Mesenteric fat pad (tissue), 1 donor: Measurements from ENCODE around the gene ANKRD2. TPM values are rescaled to one million over a fixed set of nuclear protein-coding genes. Genes with fewer than 3 reads are reported as not detected.
"Not testable (repeated sequence)": the region's sequence is repeated elsewhere in the genome, so short reads cannot be mapped to it uniquely, and the experiment has no call there.

Experiments used
- DNase-seq: peaks from one replicate; pipeline ENCODE4 v3.0.0-alpha.2; 2020; ENCODE audit warnings: low spot score
- total RNA-seq: library from RNA; stranded (reverse); fragmentation: NEBNext Ultra II Directional; extraction: Animal tissue kit (Norgen Biotek cat#: 25700); gene quantifications from one replicate; pipeline ENCODE4 v1.2.1, GENCODE V29; 2021
- donor health status: DM: yes; HTN: yes; CAD: no.

ANKRD2 gene
- total RNA-seq, 1 donor from 2014 or later, result not detected

GRCh38 chr10:97546456-97547270 is 25.9 kb upstream of the ANKRD2 start:
- DNase-seq, result no peak

- DNase-seq, result no peak
These were observed 25.3 kb upstream of the ANKRD2 start for GRCh38 chr10:97547271-97547600.

- DNase-seq, result no peak
These were observed 24.6 kb upstream of the ANKRD2 start for GRCh38 chr10:97547962-97548361.

- no peak for DNase-seq
These were observed 23.6 kb upstream of the ANKRD2 start for GRCh38 chr10:97548828-97549455.

DNA sequence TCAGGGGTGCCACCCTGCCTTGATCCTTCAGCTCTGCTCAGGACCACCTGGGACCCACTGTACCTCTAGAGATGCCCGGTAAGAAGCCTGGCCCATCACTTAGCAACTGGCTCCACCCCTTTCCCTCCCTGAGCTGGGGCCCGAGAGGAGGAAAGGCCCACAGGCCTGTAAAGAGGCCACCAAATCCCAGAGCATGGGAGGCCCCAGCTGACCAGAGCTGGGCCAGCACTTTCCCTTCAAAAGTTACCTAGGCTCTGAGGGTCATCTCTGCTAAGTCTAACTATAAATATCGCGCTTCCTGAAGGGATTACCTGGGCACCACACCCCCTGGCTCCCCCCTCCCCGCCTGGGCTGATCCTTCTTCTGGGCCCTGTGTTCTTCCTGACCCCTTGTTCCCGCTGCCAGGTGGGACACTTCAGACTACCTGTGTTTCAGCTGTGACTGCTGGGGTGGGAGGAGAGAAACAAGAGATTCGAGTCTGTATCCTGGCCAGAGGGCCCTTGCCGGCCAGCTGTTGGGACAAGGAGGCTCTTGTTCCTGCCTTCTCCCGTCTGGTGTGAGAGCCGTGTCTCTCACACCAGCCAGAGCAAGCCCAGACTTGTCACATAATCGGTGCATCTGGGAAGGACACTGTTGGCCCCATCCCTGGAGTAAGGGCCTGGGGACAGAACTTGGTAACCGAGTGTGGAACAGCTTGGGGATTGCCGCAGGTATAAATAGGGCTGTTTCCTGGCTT is 22.8 kb upstream of the ANKRD2 start:
- no peak for DNase-seq

- DNase-seq, result no peak
These were observed 22.0 kb upstream of the ANKRD2 start for GRCh38 chr10:97550336-97551149.

DNA sequence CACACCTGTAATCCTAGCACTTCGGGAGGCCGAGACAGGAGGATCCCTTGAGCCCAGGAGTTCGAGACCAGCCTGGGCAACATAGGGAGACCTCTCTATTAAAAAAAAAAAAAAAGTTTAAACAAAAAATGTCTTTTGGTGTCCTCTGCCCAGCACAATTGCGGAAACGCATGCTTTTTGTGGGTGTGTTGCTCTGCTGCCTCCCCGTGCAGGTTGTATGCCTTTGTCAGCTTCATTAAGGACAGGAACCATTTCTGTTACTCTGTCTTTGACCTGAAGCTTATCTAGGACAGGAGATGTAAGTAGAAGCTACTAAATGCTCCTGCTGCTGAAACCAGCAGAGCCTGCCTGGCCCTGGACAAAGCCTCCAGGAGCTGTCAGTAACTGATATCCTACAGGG is 21.3 kb upstream of the ANKRD2 start:
- no peak for DNase-seq

- DNase-seq, result no peak
These were observed 19.0 kb upstream of the ANKRD2 start for GRCh38 chr10:97553575-97554031.

GRCh38 chr10:97554336-97554735 is 18.2 kb upstream of the ANKRD2 start:
- not testable (repeated sequence) for DNase-seq

- DNase-seq, result not testable (repeated sequence)
These were observed 17.0 kb upstream of the ANKRD2 start for GRCh38 chr10:97555541-97555940.

- DNase-seq, result not testable (repeated sequence)
These were observed 11.7 kb upstream of the ANKRD2 start for GRCh38 chr10:97560731-97561381.

GRCh38 chr10:97561386-97562077 is 11.0 kb upstream of the ANKRD2 start:
- DNase-seq, result not testable (repeated sequence)

DNA sequence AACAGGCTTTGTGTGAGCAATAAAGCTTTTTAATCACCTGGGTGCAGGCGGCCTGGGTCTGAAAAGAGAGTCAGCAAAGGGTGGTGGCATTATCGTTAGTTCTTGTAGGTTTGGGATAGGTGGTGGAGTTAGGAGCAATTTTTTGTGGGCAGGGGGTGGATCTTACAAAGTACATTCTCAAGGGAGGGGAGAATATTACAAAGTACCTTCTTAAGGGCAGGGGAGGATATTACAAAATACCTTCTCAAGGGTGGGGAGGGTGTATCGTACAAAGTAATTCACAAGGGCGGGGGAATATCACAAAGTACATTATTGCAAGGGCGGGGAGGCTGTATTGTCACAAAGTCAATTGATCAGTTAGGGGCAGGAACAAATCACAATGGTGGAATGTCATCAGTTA is 10.2 kb upstream of the ANKRD2 start:
- DNase-seq, result not testable (repeated sequence)

- DNase-seq, result no peak
These were observed 9.2 kb upstream of the ANKRD2 start for GRCh38 chr10:97563337-97563736.

GRCh38 chr10:97564776-97565175 is 7.8 kb upstream of the ANKRD2 start:
- DNase-seq, result no peak

- no peak for DNase-seq
These were observed 6.1 kb upstream of the ANKRD2 start for GRCh38 chr10:97566336-97566996.

DNA sequence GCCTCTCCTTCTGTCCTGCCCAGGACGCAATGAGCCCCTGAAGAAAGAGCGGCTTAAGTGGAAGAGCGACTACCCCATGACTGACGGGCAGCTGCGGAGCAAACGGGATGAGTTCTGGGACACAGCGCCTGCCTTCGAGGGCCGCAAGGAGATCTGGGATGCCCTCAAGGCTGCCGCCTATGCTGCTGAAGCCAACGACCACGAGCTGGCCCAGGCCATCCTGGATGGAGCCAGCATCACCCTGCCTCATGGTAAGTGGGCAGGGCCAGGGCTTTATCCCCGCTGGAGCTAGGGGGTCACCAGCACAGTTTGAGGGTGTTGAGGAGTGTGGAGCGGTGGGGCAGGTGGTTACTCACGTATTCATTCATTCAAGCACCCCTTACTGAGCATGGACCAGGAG is 4.7 kb upstream of the ANKRD2 start:
- DNase-seq, result no peak

GRCh38 chr10:97570146-97570788 is 2.3 kb upstream of the ANKRD2 start:
- no peak for DNase-seq
